Upper lobe of left lung (tissue), 4 donors: ENCODE measurements around the gene UPK3A.

ENCODE experiments used
- POLR2A ChIP-seq, 4 donors: fragments of 450-650 bp; IDR thresholded peaks; one replicate each; pipeline ENCODE4 v1.5.1; 2016 to 2017; ENCODE audit warnings: antibody characterized with exemption in 4 of 4, mild to moderate bottlenecking in 2 of 4
- POLR2AphosphoS5 ChIP-seq, 2 donors: sonication (generic); formaldehyde crosslinking; IDR thresholded peaks; one replicate each; pipeline ENCODE4 v1.5.1; 2017; ENCODE audit warnings: antibody characterized with exemption in 2 of 2

DNA sequence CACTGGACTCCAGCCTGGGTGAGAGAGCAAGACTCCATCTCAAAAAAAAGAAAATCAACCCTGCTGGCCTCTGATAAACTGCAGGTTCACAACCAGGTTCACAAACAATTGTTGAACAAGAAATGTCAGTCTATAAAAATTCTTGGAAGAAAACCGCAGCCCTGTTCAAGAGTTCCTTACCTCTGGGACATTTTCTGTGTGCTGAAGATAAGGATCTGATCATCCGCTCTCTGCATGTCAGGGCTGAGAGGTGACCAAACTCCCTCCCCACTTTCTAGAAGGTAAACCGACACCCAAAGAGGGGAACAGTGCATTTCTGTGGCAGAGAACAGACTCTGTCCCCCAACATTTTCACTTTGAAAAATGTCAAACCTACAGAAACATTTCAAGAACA is 4.2 kb upstream of the UPK3A start:
- TF ChIP-seq POLR2A (IDR thresholded peaks at IDR 0.05) = no peak
- TF ChIP-seq POLR2AphosphoS5 (IDR thresholded peaks at IDR 0.05) = no peak
